ENCODE results near the gene PDE1C.

The PDE1C gene

DNA sequence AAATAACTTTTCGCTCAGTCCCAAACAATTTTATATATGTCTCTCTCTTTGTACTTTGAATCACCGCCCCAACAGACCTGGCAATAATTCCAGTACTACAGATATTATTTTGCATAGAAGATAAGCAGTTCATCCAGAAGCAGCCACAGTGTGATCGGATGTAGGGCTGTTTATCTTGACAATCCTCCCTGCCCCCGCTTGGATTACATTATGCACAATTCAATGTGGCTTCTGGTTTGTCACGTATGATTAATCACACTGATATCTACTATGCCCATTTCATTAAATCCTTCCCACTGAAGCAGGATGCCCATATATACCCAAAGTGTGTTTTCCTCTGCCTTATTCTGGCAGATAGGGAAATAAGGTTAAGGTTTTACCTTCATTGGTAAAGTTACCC is 115.2 kb downstream of the PDE1C start:
- Mint-ChIP-seq H3K27me3 (ENCODE audit: low read depth) (no peaks in the 10 kb centered on the region), H3K4me1 (no peaks in the 10 kb centered on the region), H3K4me3 (no peak overlapping the region), H3K36me3 (ENCODE audit: low read depth) (no peaks in the 10 kb centered on the region), H3K9me3 (no peaks in the 10 kb centered on the region), H3K27ac (no peak overlapping the region)
- TF ChIP-seq, protein P1, sequence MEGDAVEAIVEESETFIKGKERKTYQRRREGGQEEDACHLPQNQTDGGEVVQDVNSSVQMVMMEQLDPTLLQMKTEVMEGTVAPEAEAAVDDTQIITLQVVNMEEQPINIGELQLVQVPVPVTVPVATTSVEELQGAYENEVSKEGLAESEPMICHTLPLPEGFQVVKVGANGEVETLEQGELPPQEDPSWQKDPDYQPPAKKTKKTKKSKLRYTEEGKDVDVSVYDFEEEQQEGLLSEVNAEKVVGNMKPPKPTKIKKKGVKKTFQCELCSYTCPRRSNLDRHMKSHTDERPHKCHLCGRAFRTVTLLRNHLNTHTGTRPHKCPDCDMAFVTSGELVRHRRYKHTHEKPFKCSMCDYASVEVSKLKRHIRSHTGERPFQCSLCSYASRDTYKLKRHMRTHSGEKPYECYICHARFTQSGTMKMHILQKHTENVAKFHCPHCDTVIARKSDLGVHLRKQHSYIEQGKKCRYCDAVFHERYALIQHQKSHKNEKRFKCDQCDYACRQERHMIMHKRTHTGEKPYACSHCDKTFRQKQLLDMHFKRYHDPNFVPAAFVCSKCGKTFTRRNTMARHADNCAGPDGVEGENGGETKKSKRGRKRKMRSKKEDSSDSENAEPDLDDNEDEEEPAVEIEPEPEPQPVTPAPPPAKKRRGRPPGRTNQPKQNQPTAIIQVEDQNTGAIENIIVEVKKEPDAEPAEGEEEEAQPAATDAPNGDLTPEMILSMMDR (IDR thresholded peaks at IDR 0.05; ENCODE audit: unreplicated experiment in 3 of 3): no peak

DNA sequence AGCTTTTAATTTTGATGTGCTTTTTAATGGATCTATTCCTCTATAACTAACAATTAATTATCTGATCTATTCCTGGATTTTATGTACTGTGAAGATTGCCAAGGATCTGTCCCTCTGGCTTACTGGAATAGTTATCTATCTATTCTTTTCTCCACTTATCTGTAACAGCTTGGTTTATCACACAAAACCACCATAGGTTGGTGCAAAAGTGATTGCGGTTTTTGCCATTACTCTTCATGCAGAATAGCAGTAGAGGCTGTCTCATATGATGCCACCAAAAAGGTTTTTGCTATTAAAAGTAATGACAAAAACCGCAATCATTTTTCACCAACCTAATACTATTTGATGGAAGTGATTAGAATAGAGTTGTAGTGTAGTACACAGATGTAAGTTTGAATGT is 115.7 kb downstream of the PDE1C start:
- no peak overlapping the region for H3K4me3 Mint-ChIP-seq
- no peaks in the 10 kb centered on the region for H3K27me3 Mint-ChIP-seq (ENCODE audit: low read depth)
- no peaks in the 10 kb centered on the region for H3K36me3 Mint-ChIP-seq (ENCODE audit: low read depth)
- H3K4me1 Mint-ChIP-seq: no peaks in the 10 kb centered on the region
- TF ChIP-seq, protein P1 (IDR thresholded peaks at IDR 0.05; ENCODE audit: unreplicated experiment in 3 of 3): no peak
- H3K27ac Mint-ChIP-seq: no peak overlapping the region
- H3K9me3 Mint-ChIP-seq: no peaks in the 10 kb centered on the region

DNA sequence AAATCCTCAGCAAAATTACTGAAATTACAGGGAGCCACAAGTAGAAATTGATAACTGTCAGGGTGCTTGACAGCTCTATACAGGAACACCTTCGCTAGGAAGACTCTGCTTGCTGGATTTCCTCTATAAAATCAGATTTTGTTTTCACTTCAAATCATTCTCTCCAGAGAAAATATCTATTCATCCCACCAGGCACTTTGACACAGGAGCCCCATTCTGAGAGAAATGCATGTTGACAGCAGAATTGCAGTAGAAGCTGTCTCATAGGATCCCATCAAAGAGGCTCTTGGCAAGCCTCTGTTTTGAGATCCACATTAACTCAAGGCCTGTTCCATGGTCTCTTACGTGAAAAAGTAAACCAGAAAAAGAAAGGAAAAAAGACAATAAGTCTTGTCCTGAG is 116.8 kb downstream of the PDE1C start:
- no peak overlapping the region for H3K27ac Mint-ChIP-seq
- H3K27me3 Mint-ChIP-seq (ENCODE audit: low read depth): no peaks in the 10 kb centered on the region
- H3K9me3 Mint-ChIP-seq: no peaks in the 10 kb centered on the region
- no peak overlapping the region for H3K4me3 Mint-ChIP-seq
- no peaks in the 10 kb centered on the region for H3K4me1 Mint-ChIP-seq
- TF ChIP-seq, protein P1 (IDR thresholded peaks at IDR 0.05; ENCODE audit: unreplicated experiment in 3 of 3): no peak
- H3K36me3 Mint-ChIP-seq (ENCODE audit: low read depth): no peaks in the 10 kb centered on the region

DNA sequence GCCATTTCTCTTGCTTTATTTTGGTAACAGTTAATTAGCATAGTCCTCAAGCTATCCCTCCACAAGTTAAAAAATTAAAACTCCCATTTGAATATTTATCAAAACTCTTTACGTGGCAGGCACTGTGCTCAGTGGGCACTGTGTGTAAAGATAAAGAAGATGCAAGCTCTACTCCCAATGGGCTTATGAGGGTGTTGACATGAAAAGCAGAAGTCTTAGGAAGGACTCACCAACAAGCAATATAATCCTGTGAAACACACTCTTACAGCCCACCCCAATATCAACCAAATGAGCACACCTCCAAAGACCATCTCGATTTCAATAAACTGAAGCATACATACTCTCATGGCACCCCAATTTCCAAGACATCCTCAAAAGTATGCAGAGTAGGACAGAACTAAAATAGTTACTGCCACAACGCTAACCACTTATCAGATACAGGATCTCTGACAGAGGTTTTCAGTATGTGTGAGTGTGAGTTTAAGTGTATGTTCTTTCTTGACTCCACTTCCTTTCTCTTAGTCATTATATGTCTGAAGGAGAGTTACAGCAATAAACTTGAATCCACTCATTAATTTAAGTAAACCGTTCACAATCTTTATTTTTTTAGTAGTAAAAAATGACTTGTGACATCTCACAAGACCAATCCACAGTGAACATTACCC is 120.0 kb downstream of the PDE1C start:
- H3K9me3 Mint-ChIP-seq: peaks cover 16% of the 10 kb centered on the region
- no peaks in the 10 kb centered on the region for H3K36me3 Mint-ChIP-seq (ENCODE audit: low read depth)
- no peak overlapping the region for H3K4me3 Mint-ChIP-seq
- TF ChIP-seq, protein P1 (IDR thresholded peaks at IDR 0.05; ENCODE audit: unreplicated experiment in 3 of 3): no peak
- H3K27me3 Mint-ChIP-seq (ENCODE audit: low read depth): no peaks in the 10 kb centered on the region
- H3K4me1 Mint-ChIP-seq: no peaks in the 10 kb centered on the region
- H3K27ac Mint-ChIP-seq: no peak overlapping the region

DNA sequence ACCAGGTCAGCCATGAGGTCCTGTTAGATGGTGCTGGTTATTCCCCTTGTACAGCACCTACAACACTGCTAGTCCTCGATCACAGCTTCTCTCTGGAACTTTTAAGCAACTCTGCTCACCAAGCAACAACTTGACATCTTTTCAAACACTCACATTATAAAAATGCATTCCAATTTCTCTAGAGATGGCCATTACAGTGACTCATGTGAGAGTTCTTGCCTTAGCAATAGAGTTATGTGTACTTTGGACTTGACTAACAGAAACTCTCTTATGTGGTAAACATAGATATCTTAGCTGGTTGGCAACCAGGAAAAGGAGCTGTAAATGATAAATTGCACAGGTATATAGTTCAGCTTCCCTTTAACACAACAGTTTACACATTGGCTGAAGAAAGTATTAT is 122.2 kb downstream of the PDE1C start:
- Mint-ChIP-seq H3K27ac (no peak overlapping the region), H3K4me3 (no peak overlapping the region), H3K9me3 (peaks cover 18% of the 10 kb centered on the region), H3K36me3 (ENCODE audit: low read depth) (no peaks in the 10 kb centered on the region), H3K27me3 (ENCODE audit: low read depth) (no peaks in the 10 kb centered on the region), H3K4me1 (no peaks in the 10 kb centered on the region)
- TF ChIP-seq, protein P1 (IDR thresholded peaks at IDR 0.05; ENCODE audit: unreplicated experiment in 3 of 3): no peak

DNA sequence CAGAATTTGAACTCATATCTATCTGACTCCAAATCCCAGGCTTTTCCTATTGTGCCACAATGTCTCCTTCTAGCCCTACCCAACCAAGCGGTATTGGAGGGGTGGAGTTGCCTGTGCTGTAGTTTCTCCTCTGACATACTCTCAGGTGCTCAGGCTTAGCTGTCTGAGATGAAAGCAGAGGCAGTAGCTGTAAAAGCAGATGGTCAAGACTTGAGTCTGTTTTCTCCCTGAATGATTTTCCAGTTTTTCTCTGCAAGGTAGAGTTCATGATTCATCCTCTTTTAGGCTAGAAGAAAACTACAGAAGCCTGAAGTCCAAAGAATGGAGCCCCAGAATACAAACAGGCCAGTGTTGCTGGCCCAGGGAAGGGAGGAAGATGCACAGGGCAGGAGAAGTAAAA is 130.0 kb downstream of the PDE1C start:
- Mint-ChIP-seq H3K27me3 (ENCODE audit: low read depth) (no peaks in the 10 kb centered on the region), H3K4me1 (no peaks in the 10 kb centered on the region), H3K9me3 (peaks cover 2% of the 10 kb centered on the region), H3K4me3 (no peak overlapping the region), H3K36me3 (ENCODE audit: low read depth) (no peaks in the 10 kb centered on the region), H3K27ac (no peak overlapping the region)
- TF ChIP-seq, protein P1 (IDR thresholded peaks at IDR 0.05; ENCODE audit: unreplicated experiment in 3 of 3): no peak

Measured in nephron (organoid).